Duodenal mucosa (tissue), 2 donors: Measurements from ENCODE around the gene NUDT7.
A peak's percentile ranks its signal among the peaks of the same experiment; 100 is the strongest.

Source experiments
- H3K27ac ChIP-seq: one replicate; pipeline ENCODE4 v1.7.0; 2013; ENCODE audit warnings: low read depth, low read length
- H3K27me3 ChIP-seq, 2 donors: one replicate each; pipeline ENCODE4 v1.7.0; 2013; ENCODE audit warnings: low read length in 2 of 2, control low read depth in 1 of 2; ENCODE audit not compliant: insufficient read depth in 2 of 2, control insufficient read depth in 1 of 2
- H3K36me3 ChIP-seq, 2 donors: one replicate each; pipeline ENCODE4 v1.7.0; 2013; ENCODE audit warnings: low read length in 2 of 2, control low read depth in 1 of 2; ENCODE audit not compliant: insufficient read depth in 2 of 2, control insufficient read depth in 1 of 2
- H3K4me1 ChIP-seq, 2 donors: one replicate each; pipeline ENCODE4 v1.7.0; 2013; ENCODE audit warnings: low read length in 2 of 2, control low read depth in 1 of 2; ENCODE audit not compliant: insufficient read depth in 2 of 2, control insufficient read depth in 1 of 2
- H3K4me3 ChIP-seq, 2 donors: one replicate each; pipeline ENCODE4 v1.7.0; 2013; ENCODE audit warnings: low read length in 2 of 2, low read depth in 1 of 2
- H3K9ac ChIP-seq, 2 donors: one replicate each; pipeline ENCODE4 v1.7.0; 2013; ENCODE audit warnings: low read length in 2 of 2, low read depth in 1 of 2
- H3K9me3 ChIP-seq, 2 donors: one replicate each; pipeline ENCODE4 v1.7.0; 2013; ENCODE audit warnings: low read length in 2 of 2, control low read depth in 1 of 2; ENCODE audit not compliant: control insufficient read depth in 1 of 2

NUDT7 gene

DNA sequence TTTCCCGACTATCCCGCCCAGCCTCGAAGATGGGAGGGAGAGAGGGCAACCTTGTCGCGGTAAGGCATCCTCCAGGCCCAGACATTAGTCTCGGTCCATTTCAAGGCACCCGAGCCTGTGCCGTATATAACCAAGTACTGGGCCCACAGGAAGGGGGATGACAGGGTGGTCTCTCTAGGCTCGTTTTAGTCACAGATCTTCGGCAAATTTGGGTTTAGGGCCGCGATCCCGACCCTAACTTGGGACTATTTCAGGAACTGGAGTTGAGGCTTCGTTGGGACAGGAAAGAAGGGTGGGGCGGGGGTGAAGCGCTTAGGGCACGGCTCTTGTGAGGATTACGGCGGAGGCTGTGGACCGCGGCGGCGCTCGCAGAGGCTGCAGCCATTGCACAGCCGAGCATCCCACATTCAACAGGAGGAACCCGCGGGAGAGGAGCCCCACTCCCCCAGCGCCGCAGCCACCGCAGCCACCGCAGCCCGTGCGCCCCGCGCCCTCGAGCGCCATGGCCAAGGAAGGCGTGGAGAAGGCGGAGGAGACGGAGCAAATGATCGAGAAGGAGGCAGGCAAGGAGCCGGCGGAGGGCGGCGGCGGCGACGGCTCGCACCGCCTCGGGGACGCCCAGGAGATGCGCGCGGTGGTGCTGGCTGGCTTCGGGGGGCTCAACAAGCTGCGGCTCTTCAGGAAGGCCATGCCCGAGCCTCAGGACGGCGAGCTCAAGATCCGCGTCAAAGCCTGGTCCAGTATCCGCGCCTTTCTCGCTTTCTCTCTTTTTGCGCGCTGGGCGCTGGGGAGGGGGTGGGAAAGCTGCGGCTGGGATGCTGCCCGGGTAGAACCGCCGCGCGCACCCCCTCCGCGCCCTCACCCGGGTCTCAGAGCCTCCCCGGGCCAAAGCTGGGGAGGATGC is 66.1 kb downstream of the NUDT7 start, which contains the start of gene VAT1L:
Gene VAT1L (plus strand): TSS at position 384 of the 904 bp plus-strand sequence. CDS start 119 bp downstream, at position 503.
- peaks cover 28 to 40% of the 10 kb centered on the region in 2 donors for H3K27me3 ChIP-seq
- H3K4me3 ChIP-seq = peak within 1 kb of the TSS; percentile 25 to 50
- H3K9ac ChIP-seq = no peak within 1 kb of the TSS
- H3K9me3 ChIP-seq = no peaks in the 10 kb centered on the region
- no peaks in the 10 kb centered on the region for H3K36me3 ChIP-seq
- no peak within 1 kb of the TSS for H3K27ac ChIP-seq
- no peaks in the 10 kb centered on the region for H3K4me1 ChIP-seq

GRCh38 chr16:77789085-77790008 is 67.0 kb downstream of the NUDT7 start:
- Histone ChIP-seq H3K27me3 (peaks cover 28 to 40% of the 10 kb centered on the region in 2 donors), H3K9ac (no peak overlapping the region), H3K4me3 (peak overlapping the region in 1 of 2 donors; percentile 25), H3K4me1 (no peaks in the 10 kb centered on the region), H3K27ac (no peak overlapping the region), H3K9me3 (no peaks in the 10 kb centered on the region), H3K36me3 (no peaks in the 10 kb centered on the region)

GRCh38 chr16:77790009-77790372 is 67.7 kb downstream of the NUDT7 start:
- no peaks in the 10 kb centered on the region for H3K9me3 ChIP-seq
- H3K27me3 ChIP-seq = peaks cover 28 to 40% of the 10 kb centered on the region in 2 donors
- no peaks in the 10 kb centered on the region for H3K36me3 ChIP-seq
- H3K9ac ChIP-seq = no peak overlapping the region
- no peaks in the 10 kb centered on the region for H3K4me1 ChIP-seq
- H3K4me3 ChIP-seq = no peak overlapping the region
- no peak overlapping the region for H3K27ac ChIP-seq

DNA sequence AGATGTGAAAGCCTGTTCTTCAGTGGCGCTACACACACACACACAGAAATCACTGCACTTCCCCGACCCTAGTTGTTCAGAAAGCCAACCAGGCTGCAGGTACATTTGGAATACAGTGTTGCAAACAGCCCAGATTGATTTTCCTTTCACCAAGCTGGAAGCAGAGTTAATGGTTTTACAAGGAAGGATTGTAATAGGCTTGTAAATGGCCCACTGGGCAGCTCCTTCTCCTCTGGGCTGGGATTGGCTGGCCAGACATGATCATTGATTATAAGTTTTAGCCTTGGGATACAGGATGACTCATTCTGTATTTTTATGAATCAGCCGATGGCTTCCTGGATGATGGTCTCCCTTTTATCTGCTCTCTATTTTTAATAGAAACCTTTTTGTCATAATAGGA is 68.6 kb downstream of the NUDT7 start:
- no peak overlapping the region for H3K9ac ChIP-seq
- H3K27me3 ChIP-seq = peaks cover 28 to 37% of the 10 kb centered on the region in 2 donors
- H3K9me3 ChIP-seq = no peaks in the 10 kb centered on the region
- H3K4me1 ChIP-seq = no peaks in the 10 kb centered on the region
- no peak overlapping the region for H3K27ac ChIP-seq
- H3K4me3 ChIP-seq = no peak overlapping the region
- no peaks in the 10 kb centered on the region for H3K36me3 ChIP-seq
